Measurements from ENCODE around the gene CATSPERZ. TPM values are rescaled to one million over a fixed set of nuclear protein-coding genes. Genes with fewer than 3 reads are reported as not detected.
A peak's percentile ranks its signal among the peaks of the same experiment; 100 is the strongest.

The CATSPERZ gene
- total and polyA plus RNA-seq, 2 of the 8 experiments (the other 6 are each of a cell fraction or from before 2014, with no cell fraction given) = 0.77 TPM; not detected in 1

DNA sequence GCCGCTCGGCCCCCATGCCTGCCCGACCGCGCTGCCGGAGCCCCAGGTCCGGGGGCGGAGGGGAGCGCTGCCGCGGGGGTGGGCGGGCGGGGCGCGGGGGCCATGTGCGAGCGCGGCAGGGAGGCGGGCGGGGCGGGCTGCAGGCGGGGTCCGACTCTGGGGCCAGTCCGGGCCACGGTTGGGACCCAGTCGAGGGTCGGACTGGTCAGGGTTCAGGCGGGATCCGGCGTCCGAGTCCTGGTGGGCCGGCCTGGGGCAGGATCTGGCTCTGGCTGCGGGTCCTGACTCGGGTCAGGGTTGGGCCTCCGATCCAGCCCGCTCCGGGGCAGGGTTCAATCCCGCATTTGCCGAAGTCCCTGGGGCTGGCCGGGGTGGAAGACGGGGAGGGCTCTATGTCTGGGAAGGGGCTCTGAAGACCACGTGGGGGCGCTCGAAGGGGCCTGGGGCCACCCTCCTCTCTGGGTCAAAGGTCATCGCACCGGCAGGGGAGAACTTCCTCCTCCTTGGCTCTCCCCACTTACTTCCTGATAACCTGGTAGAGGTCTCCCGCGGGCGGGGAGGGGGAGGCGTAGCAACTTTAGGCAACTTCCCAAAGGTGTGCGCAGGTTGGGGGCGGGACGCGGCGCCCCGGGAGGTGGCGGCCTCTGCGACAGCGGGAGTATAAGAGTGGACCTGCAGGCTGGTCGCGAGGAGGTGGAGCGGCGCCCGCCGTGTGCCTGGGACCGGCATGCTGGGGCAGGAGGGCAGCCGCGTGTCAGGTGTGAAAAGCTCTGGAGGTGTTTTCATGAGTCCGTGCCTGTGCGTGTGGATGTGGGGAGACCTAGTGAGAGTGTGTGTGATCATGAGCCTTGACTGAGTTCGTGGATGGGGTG lies 5.8 kb downstream of the CATSPERZ start (continued):
- TF ChIP-seq RBBP5 (IDR thresholded peaks at IDR 0.05; ENCODE audit: borderline replicate concordance, low read depth, low read length) = no peak
- TF ChIP-seq RFX5 (IDR thresholded peaks at IDR 0.05; ENCODE audit: borderline replicate concordance, low read depth, low read length) = no peak
- no peak for TF ChIP-seq FOSL1 (IDR thresholded peaks at IDR 0.05; ENCODE audit: insufficient read depth, low read depth, low read length)
- TF ChIP-seq, protein P1, sequence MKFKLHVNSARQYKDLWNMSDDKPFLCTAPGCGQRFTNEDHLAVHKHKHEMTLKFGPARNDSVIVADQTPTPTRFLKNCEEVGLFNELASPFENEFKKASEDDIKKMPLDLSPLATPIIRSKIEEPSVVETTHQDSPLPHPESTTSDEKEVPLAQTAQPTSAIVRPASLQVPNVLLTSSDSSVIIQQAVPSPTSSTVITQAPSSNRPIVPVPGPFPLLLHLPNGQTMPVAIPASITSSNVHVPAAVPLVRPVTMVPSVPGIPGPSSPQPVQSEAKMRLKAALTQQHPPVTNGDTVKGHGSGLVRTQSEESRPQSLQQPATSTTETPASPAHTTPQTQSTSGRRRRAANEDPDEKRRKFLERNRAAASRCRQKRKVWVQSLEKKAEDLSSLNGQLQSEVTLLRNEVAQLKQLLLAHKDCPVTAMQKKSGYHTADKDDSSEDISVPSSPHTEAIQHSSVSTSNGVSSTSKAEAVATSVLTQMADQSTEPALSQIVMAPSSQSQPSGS (IDR thresholded peaks at IDR 0.05; ENCODE audit: low read length) = no peak
- 0 out of 2 replicates have a peak, but pooled peaks have one; percentile 38 for TF ChIP-seq POLR2AphosphoS5 (IDR thresholded peaks at IDR 0.05; ENCODE audit: low read depth, low read length)
- no peak for TF ChIP-seq POU5F1 (IDR thresholded peaks at IDR 0.05; ENCODE audit: low read depth, low read length)
- TF ChIP-seq SIX5 (IDR thresholded peaks at IDR 0.05; ENCODE audit: low read depth, low read length) = no peak
- peak; percentile 37 for TF ChIP-seq KDM4A (IDR thresholded peaks at IDR 0.05; ENCODE audit: low read depth, low read length, severe bottlenecking)
- TF ChIP-seq, protein P2, sequence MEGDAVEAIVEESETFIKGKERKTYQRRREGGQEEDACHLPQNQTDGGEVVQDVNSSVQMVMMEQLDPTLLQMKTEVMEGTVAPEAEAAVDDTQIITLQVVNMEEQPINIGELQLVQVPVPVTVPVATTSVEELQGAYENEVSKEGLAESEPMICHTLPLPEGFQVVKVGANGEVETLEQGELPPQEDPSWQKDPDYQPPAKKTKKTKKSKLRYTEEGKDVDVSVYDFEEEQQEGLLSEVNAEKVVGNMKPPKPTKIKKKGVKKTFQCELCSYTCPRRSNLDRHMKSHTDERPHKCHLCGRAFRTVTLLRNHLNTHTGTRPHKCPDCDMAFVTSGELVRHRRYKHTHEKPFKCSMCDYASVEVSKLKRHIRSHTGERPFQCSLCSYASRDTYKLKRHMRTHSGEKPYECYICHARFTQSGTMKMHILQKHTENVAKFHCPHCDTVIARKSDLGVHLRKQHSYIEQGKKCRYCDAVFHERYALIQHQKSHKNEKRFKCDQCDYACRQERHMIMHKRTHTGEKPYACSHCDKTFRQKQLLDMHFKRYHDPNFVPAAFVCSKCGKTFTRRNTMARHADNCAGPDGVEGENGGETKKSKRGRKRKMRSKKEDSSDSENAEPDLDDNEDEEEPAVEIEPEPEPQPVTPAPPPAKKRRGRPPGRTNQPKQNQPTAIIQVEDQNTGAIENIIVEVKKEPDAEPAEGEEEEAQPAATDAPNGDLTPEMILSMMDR (IDR thresholded peaks at IDR 0.05; ENCODE audit: control extremely low read depth in 1 of 3, insufficient read depth in 1 of 3, low read depth in 1 of 3, low read length in 3 of 3) = peak in 2 of 3 experiments; percentile 50 to 52; a peak in 3 of 4 replicates
